ENCODE results near the gene VSX1. TPM values are rescaled to one million over a fixed set of nuclear protein-coding genes. Genes with fewer than 3 reads are reported as not detected.

VSX1 gene
- total and polyA plus RNA-seq, 8 donors, result 0.05 TPM; not detected in 7

GRCh38 chr20:25050501-25051350, 31.2 kb downstream of the VSX1 start:
- Histone ChIP-seq H3K4me3 (no peak overlapping the region), H3K27ac (peak overlapping the region; percentile 3 to 98 (median 94)), H3K4me1 (peaks cover 93 to 100% (median 97%) of the 10 kb centered on the region in 4 donors), H3K9me3 (no peaks in the 10 kb centered on the region), H3K36me3 (peaks cover 16 to 24% (median 23%) of the 10 kb centered on the region in 4 donors), H3K27me3 (no peaks in the 10 kb centered on the region)
- intact Hi-C loops (cut with DNase I; ENCODE audit: low total_unique reads), result no loop called here
- WGBS, 5 donors, result 75 to 82% (median 78%) methylated on average over 9 to 17 of the region's 17 CpGs
- TF ChIP-seq POLR2A (IDR thresholded peaks at IDR 0.05) (no peak), EP300 (IDR thresholded peaks at IDR 0.05) (no peak), CTCF (IDR thresholded peaks at IDR 0.05) (no peak), POLR2AphosphoS5 (IDR thresholded peaks at IDR 0.05) (no peak)
- peak in 1 of 2 donors; percentile 22 for DNase-seq

DNA sequence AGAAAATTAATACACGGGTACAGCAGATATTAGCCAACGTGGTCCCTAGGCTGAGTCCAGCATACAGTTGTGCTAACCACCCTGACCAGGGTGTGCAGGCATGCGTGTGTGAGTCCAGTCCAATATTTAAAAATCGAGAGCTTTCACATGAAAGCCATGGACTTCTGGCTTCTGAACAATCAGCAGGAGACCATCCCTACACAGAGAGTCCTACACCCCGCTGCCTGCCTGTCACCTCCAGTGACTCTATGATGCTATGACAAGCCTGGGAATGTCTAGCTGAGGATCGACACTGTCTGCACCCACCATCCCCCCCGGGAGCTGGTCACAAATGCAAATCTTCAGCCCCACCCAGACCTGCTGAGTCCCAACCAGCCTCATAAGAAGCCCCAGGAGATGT, 31.9 kb downstream of the VSX1 start:
- Histone ChIP-seq H3K27me3 (no peaks in the 10 kb centered on the region), H3K4me3 (no peak overlapping the region), H3K9me3 (no peaks in the 10 kb centered on the region), H3K4me1 (peaks cover 86 to 100% (median 97%) of the 10 kb centered on the region in 4 donors), H3K36me3 (peaks cover 16 to 30% (median 28%) of the 10 kb centered on the region in 4 donors), H3K27ac (peak overlapping the region; percentile 34 to 98 (median 94))
- peak in 1 of 2 donors; percentile 14 for DNase-seq
- intact Hi-C loops (cut with DNase I; ENCODE audit: low total_unique reads), result no loop called here
- TF ChIP-seq CTCF (IDR thresholded peaks at IDR 0.05) (no peak), EP300 (IDR thresholded peaks at IDR 0.05) (no peak), POLR2A (IDR thresholded peaks at IDR 0.05) (no peak), POLR2AphosphoS5 (IDR thresholded peaks at IDR 0.05) (no peak)
- WGBS, 5 donors, result 48 to 63% (median 50%) methylated on average over 7 of the region's 7 CpGs

DNA sequence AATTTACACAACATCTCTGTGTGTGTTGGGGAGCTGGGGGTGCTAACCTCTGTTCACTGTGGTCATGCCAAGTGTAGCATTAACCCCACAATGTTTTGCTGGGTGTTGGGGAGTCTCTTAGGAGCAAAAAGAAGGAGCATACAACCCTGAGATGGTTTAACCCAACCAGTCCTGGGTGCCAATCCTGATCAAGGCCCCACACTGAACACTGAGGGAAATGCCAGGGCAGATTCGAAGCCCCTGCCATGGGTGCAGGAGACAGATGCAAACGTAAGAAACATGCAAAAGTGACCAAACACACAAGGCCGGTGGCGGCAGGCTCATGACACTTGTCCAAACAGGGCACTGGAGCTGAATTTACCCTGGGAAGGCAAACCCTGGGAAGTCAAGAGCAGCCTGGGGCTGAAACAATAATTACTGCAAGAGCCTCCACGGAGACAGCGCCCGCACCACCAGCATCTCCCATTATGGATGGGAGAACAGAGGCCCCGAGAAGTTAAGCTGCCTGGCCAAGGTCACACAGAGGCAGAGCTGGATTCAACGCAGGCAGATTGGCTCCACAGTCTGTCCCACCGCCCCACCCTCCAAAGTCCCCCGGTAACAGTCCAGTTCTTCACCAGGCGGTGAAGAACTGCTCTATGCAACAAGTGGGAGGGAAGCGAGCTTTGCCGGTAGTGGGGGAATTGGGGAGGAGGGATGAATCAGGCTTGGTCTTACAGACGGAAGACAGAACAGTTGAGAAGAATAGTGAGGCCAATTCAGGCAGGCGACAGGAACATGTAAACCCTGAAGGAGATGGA, 32.5 kb downstream of the VSX1 start:
- Histone ChIP-seq H3K27me3 (no peaks in the 10 kb centered on the region), H3K36me3 (peaks cover 16 to 34% (median 29%) of the 10 kb centered on the region in 4 donors), H3K4me3 (no peak overlapping the region), H3K27ac (peak overlapping the region; percentile 34 to 98 (median 94)), H3K9me3 (no peaks in the 10 kb centered on the region), H3K4me1 (peaks cover 85 to 100% (median 95%) of the 10 kb centered on the region in 4 donors)
- intact Hi-C loops (cut with DNase I; ENCODE audit: low total_unique reads), result loop anchor here (5.0 kb wide), 1 partner anchor 42 kb away; no protein-coding TSS in a partner anchor
- WGBS, 5 donors, result 43 to 69% (median 53%) methylated on average over 16 of the region's 16 CpGs
- peak; percentile 25 to 36 for DNase-seq
- no peak for TF ChIP-seq CTCF (IDR thresholded peaks at IDR 0.05)
- TF ChIP-seq POLR2A (IDR thresholded peaks at IDR 0.05), result no peak
- no peak for TF ChIP-seq EP300 (IDR thresholded peaks at IDR 0.05)
- no peak for TF ChIP-seq POLR2AphosphoS5 (IDR thresholded peaks at IDR 0.05)

GRCh38 chr20:25048519-25048952, 33.4 kb downstream of the VSX1 start:
- peaks cover 16 to 35% (median 29%) of the 10 kb centered on the region in 4 donors for H3K36me3 ChIP-seq
- H3K9me3 ChIP-seq, result no peaks in the 10 kb centered on the region
- intact Hi-C loops (cut with DNase I; ENCODE audit: low total_unique reads), result loop anchor here (5.0 kb wide), 1 partner anchor 41 kb away; no protein-coding TSS in a partner anchor
- peaks cover 80 to 100% (median 93%) of the 10 kb centered on the region in 4 donors for H3K4me1 ChIP-seq
- no peaks in the 10 kb centered on the region for H3K27me3 ChIP-seq
- 21 to 46% (median 39%) methylated on average over 6 to 8 of the region's 8 CpGs for WGBS, 5 donors
- peak overlapping the region; percentile 49 to 98 (median 94) for H3K27ac ChIP-seq
- no peak overlapping the region for H3K4me3 ChIP-seq
- peak; percentile 62 to 78 for DNase-seq
- TF ChIP-seq POLR2A (IDR thresholded peaks at IDR 0.05), result no peak
- peak in 1 of 3 donors; percentile 24 for TF ChIP-seq POLR2AphosphoS5 (IDR thresholded peaks at IDR 0.05)

Measured in stomach (tissue), 9 donors.